ENCODE data around the gene ROS1.

Gene ROS1

GRCh38 chr6:117414770-117415169 lies 11.0 kb downstream of the ROS1 start:
- DNase-seq = no peak
- POLR2A ChIA-PET = no interaction called here
- Histone ChIP-seq H3K27me3 (replicated peaks in 2 of 5; ENCODE audit: control insufficient read depth in 4 of 5, insufficient read depth in 5 of 5, low read length in 4 of 5) (peaks cover 0 to 9% (median 0%) of the 10 kb centered on the region in 5 experiments), H3K36me3 (ENCODE audit: control insufficient read depth in 4 of 4, insufficient read depth in 4 of 4, low read length in 3 of 4) (no peaks in the 10 kb centered on the region), H3K27ac (ENCODE audit: insufficient read depth in 1 of 2, low read depth in 1 of 2, low read length in 2 of 2, poor library complexity in 1 of 2, severe bottlenecking in 2 of 2) (no peak overlapping the region), H3K4me1 (ENCODE audit: control extremely low read depth in 1 of 4, control insufficient read depth in 4 of 4, insufficient read depth in 4 of 4, low read length in 3 of 4) (no peaks in the 10 kb centered on the region), H3K4me3 (ENCODE audit: control insufficient read depth in 1 of 7, extremely low read depth in 1 of 7, insufficient read depth in 4 of 7, low read depth in 2 of 7, low read length in 6 of 7) (no peak overlapping the region), H3K9me3 (ENCODE audit: control extremely low read depth in 1 of 5, control insufficient read depth in 4 of 5, insufficient read depth in 2 of 5, low read depth in 1 of 5, low read length in 4 of 5) (no peaks in the 10 kb centered on the region)
- CTCF ChIA-PET = no interaction called here

- ChIA-PET POLR2A (no interaction called here), CTCF (no interaction called here)
- no peak for DNase-seq
- H3K27ac ChIP-seq (ENCODE audit: insufficient read depth in 1 of 2, low read depth in 1 of 2, low read length in 2 of 2, poor library complexity in 1 of 2, severe bottlenecking in 2 of 2) = no peak overlapping the region
- no peak overlapping the region for H3K4me3 ChIP-seq (ENCODE audit: control insufficient read depth in 1 of 7, extremely low read depth in 1 of 7, insufficient read depth in 4 of 7, low read depth in 2 of 7, low read length in 6 of 7)
- H3K4me1 ChIP-seq (ENCODE audit: control extremely low read depth in 1 of 4, control insufficient read depth in 4 of 4, insufficient read depth in 4 of 4, low read length in 3 of 4) = no peaks in the 10 kb centered on the region
- H3K36me3 ChIP-seq (ENCODE audit: control insufficient read depth in 4 of 4, insufficient read depth in 4 of 4, low read length in 3 of 4) = no peaks in the 10 kb centered on the region
- peaks cover 0 to 10% (median 0%) of the 10 kb centered on the region in 5 experiments for H3K27me3 ChIP-seq (replicated peaks in 2 of 5; ENCODE audit: control insufficient read depth in 4 of 5, insufficient read depth in 5 of 5, low read length in 4 of 5)
- H3K9me3 ChIP-seq (ENCODE audit: control extremely low read depth in 1 of 5, control insufficient read depth in 4 of 5, insufficient read depth in 2 of 5, low read depth in 1 of 5, low read length in 4 of 5) = no peaks in the 10 kb centered on the region
- 81% methylated on average over 2 of the region's 3 CpGs for WGBS (ENCODE audit: insufficient coverage)
Observed at GRCh38 chr6:117411474-117411873, 14.3 kb downstream of the ROS1 start.

- Histone ChIP-seq H3K36me3 (ENCODE audit: control insufficient read depth in 4 of 4, insufficient read depth in 4 of 4, low read length in 3 of 4) (no peaks in the 10 kb centered on the region), H3K4me1 (ENCODE audit: control extremely low read depth in 1 of 4, control insufficient read depth in 4 of 4, insufficient read depth in 4 of 4, low read length in 3 of 4) (no peaks in the 10 kb centered on the region), H3K27me3 (replicated peaks in 2 of 5; ENCODE audit: control insufficient read depth in 4 of 5, insufficient read depth in 5 of 5, low read length in 4 of 5) (peaks cover 0 to 10% (median 0%) of the 10 kb centered on the region in 5 experiments), H3K27ac (ENCODE audit: insufficient read depth in 1 of 2, low read depth in 1 of 2, low read length in 2 of 2, poor library complexity in 1 of 2, severe bottlenecking in 2 of 2) (no peak overlapping the region), H3K9me3 (ENCODE audit: control extremely low read depth in 1 of 5, control insufficient read depth in 4 of 5, insufficient read depth in 2 of 5, low read depth in 1 of 5, low read length in 4 of 5) (no peaks in the 10 kb centered on the region), H3K4me3 (ENCODE audit: control insufficient read depth in 1 of 7, extremely low read depth in 1 of 7, insufficient read depth in 4 of 7, low read depth in 2 of 7, low read length in 6 of 7) (no peak overlapping the region)
- DNase-seq = no peak
- CTCF ChIA-PET = interaction anchor here (0.9 kb wide), 1 partner anchor 21 kb away, joined by 4 read pairs; no protein-coding TSS in a partner anchor
- POLR2A ChIA-PET = no interaction called here
- WGBS (ENCODE audit: insufficient coverage) = no CpG with 5 or more reads among the region's 4 CpGs
Observed at GRCh38 chr6:117409863-117410262, 15.9 kb downstream of the ROS1 start.

- Histone ChIP-seq H3K27me3 (replicated peaks in 2 of 5; ENCODE audit: control insufficient read depth in 4 of 5, insufficient read depth in 5 of 5, low read length in 4 of 5) (peaks cover 0 to 8% (median 0%) of the 10 kb centered on the region in 5 experiments), H3K36me3 (ENCODE audit: control insufficient read depth in 4 of 4, insufficient read depth in 4 of 4, low read length in 3 of 4) (no peaks in the 10 kb centered on the region), H3K27ac (ENCODE audit: insufficient read depth in 1 of 2, low read depth in 1 of 2, low read length in 2 of 2, poor library complexity in 1 of 2, severe bottlenecking in 2 of 2) (no peak overlapping the region), H3K4me3 (ENCODE audit: control insufficient read depth in 1 of 7, extremely low read depth in 1 of 7, insufficient read depth in 4 of 7, low read depth in 2 of 7, low read length in 6 of 7) (no peak overlapping the region), H3K4me1 (ENCODE audit: control extremely low read depth in 1 of 4, control insufficient read depth in 4 of 4, insufficient read depth in 4 of 4, low read length in 3 of 4) (no peaks in the 10 kb centered on the region), H3K9me3 (ENCODE audit: control extremely low read depth in 1 of 5, control insufficient read depth in 4 of 5, insufficient read depth in 2 of 5, low read depth in 1 of 5, low read length in 4 of 5) (no peaks in the 10 kb centered on the region)
- ChIA-PET CTCF (no interaction called here), POLR2A (no interaction called here)
- 66% methylated on average over 9 of the region's 11 CpGs for WGBS (ENCODE audit: insufficient coverage)
- DNase-seq = peak in 2 of 3 donors; percentile 4 to 10
Observed at GRCh38 chr6:117409420-117409819, 16.3 kb downstream of the ROS1 start.

GRCh38 chr6:117404548-117404947 lies 21.2 kb downstream of the ROS1 start:
- no peaks in the 10 kb centered on the region for H3K36me3 ChIP-seq (ENCODE audit: control insufficient read depth in 4 of 4, insufficient read depth in 4 of 4, low read length in 3 of 4)
- H3K4me3 ChIP-seq (ENCODE audit: control insufficient read depth in 1 of 7, extremely low read depth in 1 of 7, insufficient read depth in 4 of 7, low read depth in 2 of 7, low read length in 6 of 7) = no peak overlapping the region
- peaks cover 0 to 1% (median 0%) of the 10 kb centered on the region in 5 experiments for H3K27me3 ChIP-seq (replicated peaks in 2 of 5; ENCODE audit: control insufficient read depth in 4 of 5, insufficient read depth in 5 of 5, low read length in 4 of 5)
- CTCF ChIA-PET = no interaction called here
- no CpG with 5 or more reads among the region's 1 CpG for WGBS (ENCODE audit: insufficient coverage)
- no peak for DNase-seq
- H3K9me3 ChIP-seq (ENCODE audit: control extremely low read depth in 1 of 5, control insufficient read depth in 4 of 5, insufficient read depth in 2 of 5, low read depth in 1 of 5, low read length in 4 of 5) = no peaks in the 10 kb centered on the region
- H3K4me1 ChIP-seq (ENCODE audit: control extremely low read depth in 1 of 4, control insufficient read depth in 4 of 4, insufficient read depth in 4 of 4, low read length in 3 of 4) = no peaks in the 10 kb centered on the region
- POLR2A ChIA-PET = no interaction called here
- H3K27ac ChIP-seq (ENCODE audit: insufficient read depth in 1 of 2, low read depth in 1 of 2, low read length in 2 of 2, poor library complexity in 1 of 2, severe bottlenecking in 2 of 2) = no peak overlapping the region

- H3K4me1 ChIP-seq (ENCODE audit: control extremely low read depth in 1 of 4, control insufficient read depth in 4 of 4, insufficient read depth in 4 of 4, low read length in 3 of 4) = no peaks in the 10 kb centered on the region
- WGBS (ENCODE audit: insufficient coverage) = 45% methylated on average over 2 of the region's 2 CpGs
- no peaks in the 10 kb centered on the region for H3K9me3 ChIP-seq (ENCODE audit: control extremely low read depth in 1 of 5, control insufficient read depth in 4 of 5, insufficient read depth in 2 of 5, low read depth in 1 of 5, low read length in 4 of 5)
- H3K4me3 ChIP-seq (ENCODE audit: control insufficient read depth in 1 of 7, extremely low read depth in 1 of 7, insufficient read depth in 4 of 7, low read depth in 2 of 7, low read length in 6 of 7) = no peak overlapping the region
- DNase-seq = no peak
- CTCF ChIA-PET = interaction anchor here (2.4 kb wide), 1 partner anchor 24 kb away, joined by 6 read pairs; the partner anchor contains the start of gene ROS1
- no peak overlapping the region for H3K27ac ChIP-seq (ENCODE audit: insufficient read depth in 1 of 2, low read depth in 1 of 2, low read length in 2 of 2, poor library complexity in 1 of 2, severe bottlenecking in 2 of 2)
- no peaks in the 10 kb centered on the region for H3K27me3 ChIP-seq (replicated peaks in 2 of 5; ENCODE audit: control insufficient read depth in 4 of 5, insufficient read depth in 5 of 5, low read length in 4 of 5)
- POLR2A ChIA-PET = no interaction called here
- H3K36me3 ChIP-seq (ENCODE audit: control insufficient read depth in 4 of 4, insufficient read depth in 4 of 4, low read length in 3 of 4) = no peaks in the 10 kb centered on the region
Observed at GRCh38 chr6:117401799-117402198, 23.9 kb downstream of the ROS1 start.

GRCh38 chr6:117399924-117400323 lies 25.8 kb downstream of the ROS1 start:
- Histone ChIP-seq H3K36me3 (ENCODE audit: control insufficient read depth in 4 of 4, insufficient read depth in 4 of 4, low read length in 3 of 4) (no peaks in the 10 kb centered on the region), H3K27me3 (replicated peaks in 2 of 5; ENCODE audit: control insufficient read depth in 4 of 5, insufficient read depth in 5 of 5, low read length in 4 of 5) (no peaks in the 10 kb centered on the region), H3K27ac (ENCODE audit: insufficient read depth in 1 of 2, low read depth in 1 of 2, low read length in 2 of 2, poor library complexity in 1 of 2, severe bottlenecking in 2 of 2) (no peak overlapping the region), H3K4me1 (ENCODE audit: control extremely low read depth in 1 of 4, control insufficient read depth in 4 of 4, insufficient read depth in 4 of 4, low read length in 3 of 4) (no peaks in the 10 kb centered on the region), H3K4me3 (ENCODE audit: control insufficient read depth in 1 of 7, extremely low read depth in 1 of 7, insufficient read depth in 4 of 7, low read depth in 2 of 7, low read length in 6 of 7) (no peak overlapping the region), H3K9me3 (ENCODE audit: control extremely low read depth in 1 of 5, control insufficient read depth in 4 of 5, insufficient read depth in 2 of 5, low read depth in 1 of 5, low read length in 4 of 5) (no peaks in the 10 kb centered on the region)
- CTCF ChIA-PET = interaction anchor here (0.6 to 2.4 kb wide), 2 partner anchors 26 to 38 kb away, joined by 3 to 6 read pairs; partner anchors contain the start of gene ROS1
- POLR2A ChIA-PET = no interaction called here
- no CpG with 5 or more reads among the region's 1 CpG for WGBS (ENCODE audit: insufficient coverage)
- no peak for DNase-seq

Data from common myeloid progenitor, CD34-positive (primary cell).